IMR-90 (cell line): Measurements from ENCODE around the gene HIPK1. TPM values are rescaled to one million over a fixed set of nuclear protein-coding genes. Genes with fewer than 3 reads are reported as not detected.

ENCODE experiments used
- ATAC-seq: fragments of 200-7000 bp; cut with Tn5 transposase; 2 replicates; pipeline ENCODE4 v1.9.1; 2020; ENCODE audit warnings: low read depth, mild to moderate bottlenecking, moderate library complexity
- BruUV-seq: library from RNA; stranded (reverse); fragments of 400-500 nt; replicated peaks from 2 replicates; lab custom pipeline; 2021; lab: Mats Ljungman, UMichigan
- CTCF ChIA-PET: fragments of 300-600 bp; formaldehyde crosslinking; extraction: SDS; loops from one replicate; lab custom pipeline; 2021; ENCODE audit warnings: antibody characterized with exemption; lab: Yijun Ruan, JAX
- POLR2A ChIA-PET: fragments of 300-600 bp; sonication (Branson Sonifier 250); formaldehyde crosslinking; loops from one replicate; lab custom pipeline; 2022; ENCODE audit warnings: antibody characterized with exemption; ENCODE audit not compliant: unreplicated experiment; lab: Charles Lee
- DNase-seq: peaks from one replicate; pipeline ENCODE4 v3.0.0; 2013
- H2AFZ ChIP-seq: replicated peaks from 2 replicates; pipeline ENCODE3; 2013; ENCODE audit warnings: low read length, mild to moderate bottlenecking; ENCODE audit not compliant: poor library complexity
- H2AK5ac ChIP-seq: 2 replicates; pipeline ENCODE4 v1.6.1; 2013; ENCODE audit warnings: low read depth, low read length, inconsistent platforms
- H2AK9ac ChIP-seq: replicated peaks from 2 replicates; pipeline ENCODE3; 2013; ENCODE audit warnings: mild to moderate bottlenecking, low read depth, low read length, moderate library complexity; ENCODE audit not compliant: poor library complexity
- H2BK120ac ChIP-seq: 2 replicates; pipeline ENCODE4 v1.6.1; 2013; ENCODE audit warnings: low read depth, low read length, inconsistent platforms
- H2BK15ac ChIP-seq: 3 replicates; pipeline ENCODE4 v1.6.1; 2013; ENCODE audit warnings: low read depth, low read length, inconsistent platforms
- H2BK20ac ChIP-seq: 2 replicates; pipeline ENCODE4 v1.6.1; 2013; ENCODE audit warnings: low read depth, mild to moderate bottlenecking, inconsistent platforms, low read length, moderate library complexity
- H2BK5ac ChIP-seq: 2 replicates; pipeline ENCODE4 v1.6.1; 2013; ENCODE audit warnings: mild to moderate bottlenecking, low read depth, low read length, inconsistent platforms; ENCODE audit not compliant: poor library complexity, severe bottlenecking
- H3K14ac ChIP-seq: replicated peaks from 2 replicates; pipeline ENCODE4 v1.6.1; 2013; ENCODE audit warnings: low read depth, low read length, inconsistent platforms
- H3K18ac ChIP-seq: 2 replicates; pipeline ENCODE4 v1.6.1; 2013; ENCODE audit warnings: low read depth, low read length, control low read depth
- H3K23ac ChIP-seq: 2 replicates; pipeline ENCODE4 v1.6.1; 2013; ENCODE audit warnings: low read depth, low read length, inconsistent platforms
- H3K27ac ChIP-seq: 2 replicates; pipeline ENCODE4 v1.5.1; 2013; ENCODE audit warnings: mild to moderate bottlenecking, control low read depth, low read length; ENCODE audit not compliant: insufficient read depth
- H3K27me3 ChIP-seq: 2 replicates; pipeline ENCODE4 v1.6.1; 2013; ENCODE audit warnings: low read length; ENCODE audit not compliant: control insufficient read depth, insufficient read depth
- H3K36me3 ChIP-seq: 2 replicates; pipeline ENCODE4 v1.6.1; 2013; ENCODE audit warnings: low read length, mixed read lengths; ENCODE audit not compliant: control insufficient read depth, insufficient read depth
- H3K4ac ChIP-seq: 2 replicates; pipeline ENCODE4 v1.6.1; 2013; ENCODE audit warnings: low read depth, low read length, inconsistent platforms
- H3K4me1 ChIP-seq: 2 replicates; pipeline ENCODE4 v1.6.1; 2013; ENCODE audit warnings: low read length, mixed read lengths; ENCODE audit not compliant: control insufficient read depth, insufficient read depth
- H3K4me2 ChIP-seq: 2 replicates; pipeline ENCODE4 v1.6.1; 2013; ENCODE audit warnings: low read depth, mild to moderate bottlenecking, control low read depth, low read length, moderate library complexity
- H3K4me3 ChIP-seq: 2 replicates; pipeline ENCODE4 v1.5.1; 2013; ENCODE audit warnings: low read depth, mild to moderate bottlenecking, control low read depth, low read length, moderate library complexity; ENCODE audit not compliant: insufficient read depth
- H3K56ac ChIP-seq: 2 replicates; pipeline ENCODE4 v1.6.1; 2013; ENCODE audit warnings: low read length, inconsistent platforms; ENCODE audit not compliant: insufficient read depth; ENCODE audit errors: extremely low read depth
- H3K79me1 ChIP-seq, 2 experiments: 2 replicates each; pipeline ENCODE4 v1.6.1; 2013; ENCODE audit warnings: low read length in 2 of 2, inconsistent platforms in 1 of 2, low read depth in 1 of 2
- H3K9ac ChIP-seq: 2 replicates; pipeline ENCODE4 v1.6.1; 2013; ENCODE audit warnings: low read depth, low read length, control low read depth
- H3K9me1 ChIP-seq: 2 replicates; pipeline ENCODE4 v1.6.1; 2013; ENCODE audit warnings: low read length, inconsistent platforms; ENCODE audit not compliant: insufficient read depth
- H3K9me3 ChIP-seq: 2 replicates; pipeline ENCODE4 v1.6.1; 2013; ENCODE audit warnings: low read length; ENCODE audit not compliant: control insufficient read depth, insufficient read depth
- H4K20me1 ChIP-seq: 2 replicates; pipeline ENCODE4 v1.6.1; 2013; ENCODE audit warnings: low read length, inconsistent platforms; ENCODE audit not compliant: insufficient read depth
- H4K5ac ChIP-seq: 2 replicates; pipeline ENCODE4 v1.6.1; 2013; ENCODE audit warnings: mild to moderate bottlenecking, low read depth, low read length, control low read depth
- H4K8ac ChIP-seq, 2 experiments: 2 replicates each; pipeline ENCODE4 v1.6.1; 2013; ENCODE audit warnings: low read depth in 2 of 2, low read length in 2 of 2, control low read depth in 1 of 2, inconsistent platforms in 1 of 2
- H4K91ac ChIP-seq: 2 replicates; pipeline ENCODE4 v1.6.1; 2013; ENCODE audit warnings: low read depth, low read length, inconsistent platforms; ENCODE audit not compliant: insufficient read depth
- CEBPB ChIP-seq: IDR thresholded peaks from 2 replicates; pipeline ENCODE4 v1.6.1; 2012; ENCODE audit warnings: low read depth, low read length, improper control_type of control experiment
- CHD1 ChIP-seq: IDR thresholded peaks from 2 replicates; pipeline ENCODE4 v1.6.1; 2012; ENCODE audit warnings: low read depth, low read length, improper control_type of control experiment
- FOS ChIP-seq: fragments of 150-350 bp; IDR thresholded peaks from 2 replicates; pipeline ENCODE4 v1.6.1; 2016; ENCODE audit warnings: low read depth, low read length
- MAZ ChIP-seq: IDR thresholded peaks from 2 replicates; pipeline ENCODE4 v1.6.1; 2012; ENCODE audit warnings: low read depth, mild to moderate bottlenecking, low read length, improper control_type of control experiment, moderate library complexity, borderline replicate concordance
- MXI1 ChIP-seq: IDR thresholded peaks from 2 replicates; pipeline ENCODE4 v1.6.1; 2012; ENCODE audit warnings: low read depth, mild to moderate bottlenecking, low read length, moderate library complexity, borderline replicate concordance
- NFE2L2 ChIP-seq: fragments of 150-350 bp; IDR thresholded peaks from 2 replicates; pipeline ENCODE4 v1.6.1; 2016; ENCODE audit warnings: low read depth, mild to moderate bottlenecking, low read length
- POLR2A ChIP-seq: IDR thresholded peaks from 2 replicates; pipeline ENCODE4 v1.6.1; 2012; ENCODE audit warnings: mild to moderate bottlenecking, low read depth, low read length
- RAD21 ChIP-seq: IDR thresholded peaks from 2 replicates; pipeline ENCODE4 v1.6.1; 2012; ENCODE audit warnings: low read length, improper control_type of control experiment
- SMC3 ChIP-seq: fragments of 150-350 bp; IDR thresholded peaks from 2 replicates; pipeline ENCODE4 v1.6.1; 2016; ENCODE audit warnings: low read depth, mild to moderate bottlenecking, antibody characterized with exemption, low read length, moderate library complexity
- WGBS, 2 experiments: methylation state at CpG; one replicate each; pipeline versions ENCODE4 v1.1.5 to v1.1.7; 2013; ENCODE audit warnings: missing lambda C conversion rate in 2 of 2; ENCODE audit not compliant: insufficient read length in 1 of 2; ENCODE audit errors: extremely low coverage in 2 of 2; 5-methylcytosine and 5-hydroxymethylcytosine counted together
- dilution Hi-C: fragments of 300-500 bp; cut with HindIII; formaldehyde crosslinking; loops from one replicate; pipeline ENCODE4 v1.14.3; 2018; ENCODE audit warnings: low sequenced_read_pairs; ENCODE audit not compliant: unreplicated experiment
- in situ Hi-C: fragments of 300-500 bp; cut with MboI; formaldehyde crosslinking; loops from 3 replicates; pipeline ENCODE4 v1.14.3; 2019; ENCODE audit warnings: low sequenced_read_pairs, inconsistent platforms, mixed read lengths
- intact Hi-C: fragments of 100-400 bp; cut with micrococcal nuclease; formaldehyde crosslinking; loops from 2 replicates; pipeline ENCODE4 v1.10.0; 2022
- polyA plus RNA-seq, 3 experiments: library from polyadenylated mRNA; depleted of rRNA; stranded (reverse); fragments of >200 nt; gene quantifications; 2 replicates each; pipeline ENCODE4 v1.2.3, GENCODE V29; 2012; ENCODE audit warnings: low replicate concordance in 1 of 3
- total RNA-seq: library from RNA; depleted of rRNA; stranded (reverse); fragments of >200 nt; gene quantifications from 2 replicates; pipeline ENCODE4 v1.2.3, GENCODE V29; 2012
- TF ChIP-seq, protein P1 (sequence below): fragments of 150-350 bp; IDR thresholded peaks from 2 replicates; pipeline ENCODE4 v1.6.1; 2017; ENCODE audit warnings: mild to moderate bottlenecking, antibody characterized with exemption, low read length, low read depth

HIPK1 gene
- total and polyA plus RNA-seq, 2 of the 4 experiments (the other 2 are of a cell fraction), result 15.3 to 33.9 TPM

DNA sequence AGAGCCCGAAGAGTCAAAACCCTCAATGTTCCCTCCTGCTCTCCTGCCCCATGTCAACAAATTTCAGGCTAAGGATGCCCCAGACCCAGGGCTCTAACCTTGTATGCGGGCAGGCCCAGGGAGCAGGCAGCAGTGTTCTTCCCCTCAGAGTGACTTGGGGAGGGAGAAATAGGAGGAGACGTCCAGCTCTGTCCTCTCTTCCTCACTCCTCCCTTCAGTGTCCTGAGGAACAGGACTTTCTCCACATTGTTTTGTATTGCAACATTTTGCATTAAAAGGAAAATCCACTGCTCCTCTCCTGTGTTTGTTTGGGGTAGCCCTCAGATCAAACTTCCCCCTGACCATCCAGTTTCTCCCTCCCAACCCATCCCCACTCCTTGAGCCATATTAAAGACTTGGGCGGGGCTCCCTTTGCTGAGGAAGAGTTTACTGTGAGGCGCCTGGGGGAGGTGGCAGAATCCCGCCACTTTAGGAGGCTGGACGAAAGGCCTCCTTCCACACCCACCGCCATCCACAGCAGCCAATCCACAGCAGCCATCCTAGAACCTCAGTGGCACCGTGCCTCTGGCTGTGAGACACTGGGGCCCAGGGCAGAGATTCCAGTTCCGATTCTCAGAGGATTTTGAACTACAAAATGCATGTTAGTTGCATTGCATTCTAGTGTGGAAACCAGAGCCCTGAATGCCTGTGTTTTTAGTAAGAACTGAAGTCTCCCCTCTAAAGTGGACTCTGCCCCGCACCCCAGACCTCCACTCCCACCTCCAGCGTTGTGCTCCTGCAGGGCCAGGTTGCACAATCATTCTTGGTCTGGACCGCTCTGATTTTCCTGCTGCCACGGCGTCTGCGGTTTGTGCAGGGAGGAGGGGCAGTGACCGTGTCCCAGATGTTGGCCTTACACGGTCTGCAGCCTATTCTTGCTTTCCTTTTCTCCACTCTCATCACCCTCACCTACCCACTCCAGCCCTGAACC lies 53.1 kb downstream of the HIPK1 start:
- Histone ChIP-seq H3K18ac (peak overlapping the region; percentile 3; the same call in 1 of the 2 replicates), H4K91ac (peak overlapping the region; percentile 87), H3K4me3 (peak overlapping the region; percentile 23; the same call in 1 of the 2 replicates), H3K79me1 (peaks cover 0 to 24% of the 10 kb centered on the region in 2 experiments; a peak in 2 of 4 replicates), H3K9me1 (peaks cover 12% of the 10 kb centered on the region), H3K4me2 (peak overlapping the region; percentile 84), H2BK5ac (peak overlapping the region; percentile 59), H4K5ac (peak overlapping the region; percentile 38; the same call in 1 of the 2 replicates), H3K36me3 (peaks cover 2% of the 10 kb centered on the region; the same call in 1 of the 2 replicates), H3K4ac (peak overlapping the region; percentile 86), H2BK20ac (peak overlapping the region; percentile 53), H3K27me3 (no peaks in the 10 kb centered on the region), H3K27ac (peak overlapping the region; percentile 60), H2AK5ac (peak overlapping the region; percentile 69; the same call in 1 of the 2 replicates), H2BK120ac (peak overlapping the region; percentile 50), H3K9ac (peak overlapping the region; percentile 15), H2AFZ (peak overlapping the region; percentile 82), H3K9me3 (no peaks in the 10 kb centered on the region), H3K4me1 (peaks cover 19% of the 10 kb centered on the region), H2AK9ac (peak overlapping the region; percentile 47), H2BK15ac (peak overlapping the region; percentile 18; the same call in 1 of the 3 replicates), H3K56ac (peak overlapping the region; percentile 0; the same call in 1 of the 2 replicates), H4K20me1 (no peaks in the 10 kb centered on the region), H3K23ac (0 out of 2 replicates have a peak overlapping the region, but pooled peaks have one; percentile 4), H3K14ac (peak overlapping the region; percentile 73; the same call in 1 of the 2 replicates), H4K8ac (peak overlapping the region in 1 of 2 experiments; percentile 47; a peak in 2 of 4 replicates)
- ATAC-seq (peak; percentile 53), DNase-seq (peak; percentile 82)
- whole genome bisulfite sequencing, 2 experiments, result 0% methylated on average over 1 of the region's 18 CpGs; no CpG with 5 or more reads in 1 of the 2 experiments
- ChIA-PET POLR2A (no interaction called here), CTCF (interaction anchor here (0.5 to 3.8 kb wide), 3 partner anchors 14 to 301 kb away, joined by 3 to 23 read pairs (median 3); no protein-coding TSS in a partner anchor)
- no peak for TF ChIP-seq MXI1
- TF ChIP-seq CHD1, result no peak
- TF ChIP-seq NFE2L2, result no peak
- no peak for TF ChIP-seq MAZ
- no peak for TF ChIP-seq FOS
- TF ChIP-seq POLR2A, result no peak
- peak; percentile 99 for TF ChIP-seq CEBPB
- TF ChIP-seq SMC3, result no peak
- peak; percentile 14; the same call in 1 of the 2 replicates for TF ChIP-seq RAD21
- TF ChIP-seq, protein P1, sequence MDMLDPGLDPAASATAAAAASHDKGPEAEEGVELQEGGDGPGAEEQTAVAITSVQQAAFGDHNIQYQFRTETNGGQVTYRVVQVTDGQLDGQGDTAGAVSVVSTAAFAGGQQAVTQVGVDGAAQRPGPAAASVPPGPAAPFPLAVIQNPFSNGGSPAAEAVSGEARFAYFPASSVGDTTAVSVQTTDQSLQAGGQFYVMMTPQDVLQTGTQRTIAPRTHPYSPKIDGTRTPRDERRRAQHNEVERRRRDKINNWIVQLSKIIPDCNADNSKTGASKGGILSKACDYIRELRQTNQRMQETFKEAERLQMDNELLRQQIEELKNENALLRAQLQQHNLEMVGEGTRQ, result no peak
- intact Hi-C loops, result no loop called here
- BruUV-seq, result no TSS peak
- dilution Hi-C loops, result no loop called here
- in situ Hi-C loops, result loop anchor here (5.0 kb wide), 1 partner anchor 300 kb away; no protein-coding TSS in a partner anchor
